ENCODE measurements around the gene CD9. TPM values are rescaled to one million over a fixed set of nuclear protein-coding genes. Genes with fewer than 3 reads are reported as not detected.

CD9 gene
- total and polyA plus RNA-seq, 2 of the 8 experiments (the other 6 are each of a cell fraction or from before 2014, with no cell fraction given): 168 to 319 TPM

DNA sequence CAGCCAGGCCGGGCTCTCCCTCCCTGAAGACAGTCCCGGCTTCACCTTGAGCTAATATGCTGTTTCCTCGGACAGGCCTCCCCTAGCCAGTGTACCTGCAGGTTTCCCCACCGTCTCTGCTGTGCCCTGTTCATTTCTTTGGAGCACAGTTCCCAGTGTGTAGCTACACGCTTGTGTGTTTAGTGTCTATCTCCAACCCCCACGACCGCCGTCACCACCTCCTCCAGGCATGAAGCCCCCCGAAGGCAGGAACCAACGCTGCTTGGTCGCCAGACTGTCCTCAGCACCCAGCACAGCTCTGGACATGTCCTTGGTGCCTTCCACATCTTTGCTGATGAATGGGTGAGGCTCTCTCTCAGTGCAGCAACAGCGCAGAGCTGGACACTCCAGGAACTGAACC lies 84.1 kb downstream of the CD9 start (continued):
- TF ChIP-seq, protein P1, sequence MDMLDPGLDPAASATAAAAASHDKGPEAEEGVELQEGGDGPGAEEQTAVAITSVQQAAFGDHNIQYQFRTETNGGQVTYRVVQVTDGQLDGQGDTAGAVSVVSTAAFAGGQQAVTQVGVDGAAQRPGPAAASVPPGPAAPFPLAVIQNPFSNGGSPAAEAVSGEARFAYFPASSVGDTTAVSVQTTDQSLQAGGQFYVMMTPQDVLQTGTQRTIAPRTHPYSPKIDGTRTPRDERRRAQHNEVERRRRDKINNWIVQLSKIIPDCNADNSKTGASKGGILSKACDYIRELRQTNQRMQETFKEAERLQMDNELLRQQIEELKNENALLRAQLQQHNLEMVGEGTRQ (IDR thresholded peaks at IDR 0.05; ENCODE audit: low read length): no peak
- TF ChIP-seq ZNF274 (IDR thresholded peaks at IDR 0.05; ENCODE audit: borderline replicate concordance, extremely low read depth, low read length) (no peak), SIRT6 (IDR thresholded peaks at IDR 0.05; ENCODE audit: low read length) (no peak), CBX5 (IDR thresholded peaks at IDR 0.05; ENCODE audit: low read depth, low read length) (no peak), CHD2 (IDR thresholded peaks at IDR 0.05; ENCODE audit: low read length) (no peak), SIX5 (IDR thresholded peaks at IDR 0.05; ENCODE audit: low read depth, low read length) (no peak), YY1 (IDR thresholded peaks at IDR 0.05; ENCODE audit: low read depth, low read length) (no peak)
- TF ChIP-seq, protein P2, sequence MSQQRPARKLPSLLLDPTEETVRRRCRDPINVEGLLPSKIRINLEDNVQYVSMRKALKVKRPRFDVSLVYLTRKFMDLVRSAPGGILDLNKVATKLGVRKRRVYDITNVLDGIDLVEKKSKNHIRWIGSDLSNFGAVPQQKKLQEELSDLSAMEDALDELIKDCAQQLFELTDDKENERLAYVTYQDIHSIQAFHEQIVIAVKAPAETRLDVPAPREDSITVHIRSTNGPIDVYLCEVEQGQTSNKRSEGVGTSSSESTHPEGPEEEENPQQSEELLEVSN (IDR thresholded peaks at IDR 0.05): no peak
- TF ChIP-seq, protein P3, sequence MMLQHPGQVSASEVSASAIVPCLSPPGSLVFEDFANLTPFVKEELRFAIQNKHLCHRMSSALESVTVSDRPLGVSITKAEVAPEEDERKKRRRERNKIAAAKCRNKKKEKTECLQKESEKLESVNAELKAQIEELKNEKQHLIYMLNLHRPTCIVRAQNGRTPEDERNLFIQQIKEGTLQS (IDR thresholded peaks at IDR 0.05; ENCODE audit: insufficient read depth, low read depth, low read length): no peak

Data from H1 (cell line).